ENCODE results near the gene IGSF3.

- TF ChIP-seq CTCF (conservative IDR thresholded peaks at IDR 0.05 in 1 of 2, IDR thresholded peaks at IDR 0.05 in 1 of 2; ENCODE audit: low read depth in 1 of 2, low read length in 2 of 2) (no peak), EZH2 (IDR thresholded peaks at IDR 0.05; ENCODE audit: low read length, missing control alignments) (no peak)
These were observed 106.0 kb downstream of the IGSF3 start for GRCh38 chr1:116561563-116561962.
